Measurements from ENCODE around the gene RND2.
"Not testable (repeated sequence)": the region's sequence is repeated elsewhere in the genome, so short reads cannot be mapped to it uniquely, and the experiment has no call there.

RND2 gene

GRCh38 chr17:43027091-43028032 is 2.3 kb downstream of the RND2 start:
- DNase-seq (ENCODE audit: low spot score) = no peak

DNA sequence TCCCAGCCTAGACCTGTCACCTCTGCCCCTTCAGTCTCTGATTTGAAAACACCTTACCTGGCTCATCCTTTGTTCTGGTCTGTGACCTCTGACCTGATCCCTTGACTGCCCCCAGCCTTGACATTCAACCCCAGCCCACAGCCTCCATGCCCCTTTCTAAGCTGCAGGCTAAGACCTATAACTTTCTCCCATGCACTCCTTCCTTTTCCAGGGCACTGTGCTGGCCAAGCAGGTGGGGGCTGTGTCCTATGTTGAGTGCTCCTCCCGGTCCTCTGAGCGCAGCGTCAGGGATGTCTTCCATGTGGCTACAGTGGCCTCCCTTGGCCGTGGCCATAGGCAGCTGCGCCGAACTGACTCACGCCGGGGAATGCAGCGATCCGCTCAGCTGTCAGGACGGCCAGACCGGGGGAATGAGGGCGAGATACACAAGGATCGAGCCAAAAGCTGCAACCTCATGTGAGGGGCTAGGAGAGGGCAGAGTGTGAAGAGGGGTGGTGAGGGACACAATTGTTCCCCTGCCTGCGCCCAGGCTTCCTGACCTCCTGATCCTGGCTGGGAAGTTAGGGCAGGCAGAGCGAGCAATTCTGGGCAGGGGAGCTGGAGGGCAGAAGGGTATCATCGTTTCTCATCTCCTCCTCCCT is 3.3 kb downstream of the RND2 start:
- no peak for DNase-seq (ENCODE audit: low spot score)

DNA sequence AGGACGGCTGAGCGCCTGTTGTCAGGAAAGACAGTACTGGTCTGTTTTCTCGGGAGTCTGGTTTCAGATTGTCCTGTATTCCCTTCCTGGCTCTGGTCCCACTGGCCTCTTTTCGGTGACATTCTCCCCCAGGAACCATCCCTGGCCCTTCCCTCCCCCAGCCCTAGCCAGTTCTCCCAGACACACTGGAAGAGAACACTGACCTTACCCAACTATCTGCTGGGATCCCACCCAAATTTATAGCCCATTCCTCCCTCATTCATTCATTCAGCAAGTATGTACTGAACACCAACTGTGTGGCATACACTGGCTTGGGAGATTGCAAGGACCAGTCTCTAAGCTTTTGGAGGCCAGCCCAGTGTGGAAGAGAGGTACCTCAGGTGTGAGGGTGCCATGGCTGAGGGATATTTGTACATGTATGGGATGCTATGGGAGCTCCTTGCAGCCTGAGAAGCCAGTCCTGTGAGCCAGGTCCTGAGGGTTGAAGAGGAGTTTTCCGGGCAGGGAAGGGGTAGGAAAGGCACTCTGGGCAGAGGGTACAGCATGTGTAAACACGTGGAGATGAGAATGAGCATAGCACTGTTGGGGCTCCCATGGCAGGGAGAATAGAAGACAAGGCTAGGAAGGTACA is 5.2 kb downstream of the RND2 start:
- no peak for DNase-seq (ENCODE audit: low spot score)

- no peak for DNase-seq (ENCODE audit: low spot score)
These were observed 6.6 kb downstream of the RND2 start for GRCh38 chr17:43031666-43032065.

GRCh38 chr17:43033948-43034881 is 9.2 kb downstream of the RND2 start:
- no peak for DNase-seq (ENCODE audit: low spot score)

DNA sequence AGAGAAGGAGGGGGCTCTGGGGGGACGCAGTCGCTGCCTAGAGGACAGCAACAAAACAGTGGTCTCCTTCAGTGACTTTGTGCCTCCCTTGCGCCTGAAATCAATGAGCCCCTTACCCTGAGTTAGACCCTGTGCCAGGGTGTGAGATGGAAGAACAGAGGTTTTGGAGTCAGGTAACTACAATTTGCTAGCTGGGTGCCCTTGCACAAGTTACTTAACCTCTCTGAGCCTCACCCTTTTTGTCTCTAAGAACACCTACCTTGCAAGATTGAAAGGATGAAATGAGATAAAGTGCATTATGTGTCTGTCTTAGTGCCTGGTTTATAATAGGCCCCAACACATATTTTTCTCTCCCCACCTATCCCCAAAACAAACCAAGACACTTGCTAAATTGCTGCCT is 9.9 kb downstream of the RND2 start:
- DNase-seq (ENCODE audit: low spot score) = no peak

GRCh38 chr17:43039646-43040045 is 14.6 kb downstream of the RND2 start:
- no peak for DNase-seq (ENCODE audit: low spot score)

DNA sequence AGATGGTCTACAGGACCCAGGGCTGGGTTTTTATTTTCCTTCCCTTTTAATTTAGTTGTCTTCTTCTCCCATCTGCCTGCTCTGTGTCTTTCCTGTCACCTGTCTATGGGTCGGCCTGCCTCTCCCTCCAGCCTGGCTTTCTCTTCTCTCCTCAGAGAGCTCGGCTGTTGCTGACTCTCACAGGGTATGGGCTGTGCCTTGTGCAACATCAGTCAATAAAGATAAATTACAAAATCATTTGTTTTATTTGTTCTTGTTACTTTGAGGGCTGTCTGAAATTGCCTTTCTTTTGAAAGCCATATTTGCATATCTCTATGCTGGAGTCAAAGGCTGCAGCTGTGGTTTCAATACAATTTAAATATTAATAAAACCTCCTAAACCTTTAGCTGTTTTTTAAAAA is 15.6 kb downstream of the RND2 start:
- no peak for DNase-seq (ENCODE audit: low spot score)

DNA sequence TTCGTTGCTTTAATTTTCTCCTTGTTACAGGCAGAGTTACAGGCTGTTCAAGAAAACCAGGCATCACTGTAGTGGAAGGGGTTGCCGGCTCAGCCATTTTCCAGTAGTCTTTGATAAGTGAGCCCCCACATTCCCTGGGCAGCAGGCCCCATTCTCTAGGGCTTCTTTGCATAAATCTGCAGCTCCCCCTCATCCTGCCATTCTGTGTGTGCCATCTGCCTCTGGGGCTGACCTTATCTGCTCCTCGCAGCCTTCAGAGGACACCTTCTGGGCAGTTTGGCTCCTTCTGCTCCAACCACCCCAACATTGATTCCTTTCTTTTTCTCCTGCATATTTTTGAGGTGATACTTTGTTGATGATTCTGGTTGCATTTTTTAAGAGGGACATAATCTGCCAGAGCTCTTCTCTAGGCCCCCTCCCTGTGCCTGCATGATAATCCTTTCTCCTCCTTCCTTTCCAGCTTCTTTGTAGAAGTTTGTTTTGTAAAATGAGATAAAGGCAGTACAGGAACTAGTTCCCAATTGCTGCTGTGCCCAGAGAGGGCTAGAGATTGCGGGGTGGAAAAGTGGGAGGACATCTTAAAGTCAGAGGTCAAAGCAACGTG is 17.1 kb downstream of the RND2 start:
- peak; percentile 23 for DNase-seq (ENCODE audit: low spot score)

GRCh38 chr17:43043307-43043706 is 18.3 kb downstream of the RND2 start:
- DNase-seq (ENCODE audit: low spot score) = peak; percentile 32

GRCh38 chr17:43044024-43044423 is 19.0 kb downstream of the RND2 start:
- no peak for DNase-seq (ENCODE audit: low spot score)

DNA sequence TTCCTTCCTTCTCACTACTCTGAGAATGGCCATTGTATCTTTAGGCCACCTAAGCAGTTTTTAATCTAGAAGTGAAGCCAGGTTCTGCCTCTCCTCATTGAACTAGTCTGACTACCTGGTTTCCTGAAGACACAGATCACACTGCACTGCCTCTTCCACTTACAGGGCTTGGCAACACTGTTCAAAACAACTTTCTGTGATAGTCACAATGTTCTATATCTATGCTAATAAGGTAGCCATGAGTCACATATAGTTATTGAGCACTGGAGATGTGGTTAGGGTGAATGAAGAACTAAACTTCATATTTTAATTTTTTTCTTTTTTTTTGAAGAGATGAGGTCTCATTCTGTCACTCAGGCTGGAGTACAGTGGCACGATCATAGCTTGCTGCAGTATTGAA is 26.9 kb downstream of the RND2 start:
- no peak for DNase-seq (ENCODE audit: low spot score)

DNA sequence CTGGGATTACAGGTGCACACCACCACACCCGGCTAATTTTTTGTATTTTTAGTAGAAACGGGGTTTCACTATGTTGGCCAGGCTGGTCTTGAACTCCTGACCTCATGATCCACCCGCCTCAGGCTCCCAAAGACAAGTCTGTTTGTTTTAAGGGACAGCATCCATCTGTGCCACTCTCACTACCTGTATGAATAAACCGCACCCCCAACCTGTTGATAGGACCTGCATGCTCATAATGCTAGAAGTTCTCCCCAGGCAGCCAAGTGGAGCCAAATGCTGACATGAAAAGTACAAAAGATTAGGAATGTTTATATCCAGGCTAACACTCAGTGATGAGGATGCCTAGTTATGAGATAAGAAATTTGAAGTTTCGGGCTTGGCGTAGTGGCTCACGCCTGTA is 28.0 kb downstream of the RND2 start:
- not testable (repeated sequence) for DNase-seq (ENCODE audit: low spot score)

DNA sequence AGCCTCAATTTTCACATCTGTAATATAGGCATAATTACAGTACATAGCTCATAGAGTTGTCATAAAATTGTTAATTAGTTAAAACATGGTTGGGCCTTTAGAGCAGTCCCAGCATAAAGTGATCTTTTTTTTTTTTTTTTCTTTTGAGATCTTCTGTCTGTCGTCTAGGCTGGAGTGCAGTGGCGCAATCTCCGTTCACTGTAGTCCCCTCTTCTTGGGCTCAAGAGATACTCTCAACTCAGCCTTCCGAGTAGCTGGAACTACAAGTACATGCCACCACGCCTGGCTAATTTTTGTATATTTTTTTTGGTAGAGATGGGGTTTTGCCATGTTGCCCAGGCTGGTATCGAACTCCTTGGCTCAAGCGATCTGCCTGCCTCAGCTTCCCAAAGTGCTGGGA is 31.0 kb downstream of the RND2 start:
- no peak for DNase-seq (ENCODE audit: low spot score)

DNA sequence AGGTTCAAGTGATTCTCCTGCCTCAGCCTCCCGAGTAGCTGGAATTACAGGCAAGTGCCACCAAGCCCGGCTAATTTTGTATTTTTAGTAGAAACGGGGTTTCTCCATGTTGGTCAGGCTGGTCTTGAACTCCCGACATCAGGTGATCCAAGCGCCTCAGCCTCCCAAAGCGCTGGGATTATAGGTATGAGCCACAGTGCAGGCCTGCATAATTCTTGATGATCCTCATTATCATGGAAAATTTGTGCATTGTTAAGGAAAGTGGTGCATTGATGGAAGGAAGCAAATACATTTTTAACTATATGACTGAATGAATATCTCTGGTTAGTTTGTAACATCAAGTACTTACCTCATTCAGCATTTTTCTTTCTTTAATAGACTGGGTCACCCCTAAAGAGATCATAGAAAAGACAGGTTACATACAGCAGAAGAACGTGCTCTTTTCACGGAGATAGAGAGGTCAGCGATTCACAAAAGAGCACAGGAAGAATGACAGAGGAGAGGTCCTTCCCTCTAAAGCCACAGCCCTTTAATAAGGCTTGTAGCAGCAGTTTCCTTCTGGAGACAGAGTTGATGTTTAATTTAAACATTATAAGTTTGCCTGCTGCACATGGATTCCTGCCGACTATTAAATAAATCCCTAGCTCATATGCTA is 38.1 kb downstream of the RND2 start:
- no peak for DNase-seq (ENCODE audit: low spot score)

- DNase-seq (ENCODE audit: low spot score) = no peak
These were observed 43.7 kb downstream of the RND2 start for GRCh38 chr17:43068570-43069367.

DNA sequence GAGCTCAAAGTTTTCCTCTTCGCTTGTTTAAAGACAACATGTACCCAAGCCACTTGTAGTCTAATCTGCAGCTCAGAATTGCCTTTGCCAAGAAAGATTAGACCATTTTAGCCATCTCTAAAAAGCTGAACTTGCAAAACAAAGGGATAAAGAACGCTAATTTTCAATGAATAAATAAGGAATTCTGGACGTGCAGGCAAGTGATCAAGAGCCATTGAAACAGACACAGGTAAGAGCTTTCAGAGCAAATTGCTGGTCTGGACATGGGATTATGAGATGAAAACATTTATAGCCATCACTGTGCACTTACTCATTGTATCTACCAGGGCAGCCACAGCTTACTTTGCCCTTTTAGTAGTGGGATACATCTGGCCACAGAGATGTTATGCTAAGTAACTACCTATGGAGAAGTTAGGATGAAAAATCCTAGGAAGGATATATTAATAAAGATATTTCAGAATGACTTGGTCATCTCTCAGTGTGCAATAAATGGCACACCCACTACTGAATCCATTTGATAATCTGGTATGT is 44.4 kb downstream of the RND2 start:
- DNase-seq (ENCODE audit: low spot score) = no peak

DNA sequence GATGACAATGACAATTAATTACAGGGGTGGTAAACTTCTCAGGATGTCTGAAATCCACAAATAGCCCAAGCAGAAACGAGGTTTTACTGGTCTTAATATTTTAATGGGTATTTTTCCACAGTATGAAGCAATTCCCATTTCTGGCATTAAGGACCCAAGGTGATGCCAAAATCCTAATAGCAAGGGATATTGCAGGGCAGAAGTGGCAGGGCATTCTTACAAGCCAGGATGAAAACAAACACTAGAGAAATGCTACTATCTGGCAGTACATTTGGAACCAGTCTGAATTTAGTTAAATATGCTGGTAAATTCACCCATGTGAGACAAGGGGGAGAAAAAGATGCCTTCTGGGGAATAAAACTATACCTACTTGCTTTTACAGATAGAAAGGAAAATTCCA is 45.2 kb downstream of the RND2 start:
- DNase-seq (ENCODE audit: low spot score) = no peak

GRCh38 chr17:43070872-43071271 is 45.8 kb downstream of the RND2 start:
- DNase-seq (ENCODE audit: low spot score) = no peak

- DNase-seq (ENCODE audit: low spot score) = no peak
These were observed 49.8 kb downstream of the RND2 start for GRCh38 chr17:43074869-43075268.

Data from GM03348 (cell line).